ENCODE data around the gene SHPK.

SHPK gene

GRCh38 chr17:3659541-3660111, 23.6 kb upstream of the SHPK start:
- DNase-seq = no peak

GRCh38 chr17:3658784-3659449, 22.9 kb upstream of the SHPK start:
- no peak for DNase-seq

GRCh38 chr17:3657874-3658783, 22.1 kb upstream of the SHPK start:
- no peak for DNase-seq

- DNase-seq = no peak
Observed at GRCh38 chr17:3657588-3657869, 21.5 kb upstream of the SHPK start.

- DNase-seq = no peak
Observed at GRCh38 chr17:3656755-3657587, 20.9 kb upstream of the SHPK start.

- DNase-seq = no peak
Observed at GRCh38 chr17:3656353-3656752, 20.3 kb upstream of the SHPK start.

GRCh38 chr17:3655766-3656165, 19.7 kb upstream of the SHPK start:
- DNase-seq = no peak

GRCh38 chr17:3647769-3648555, 11.9 kb upstream of the SHPK start:
- no peak for DNase-seq

GRCh38 chr17:3647251-3647650, 11.2 kb upstream of the SHPK start:
- DNase-seq = no peak

- DNase-seq = no peak
Observed at GRCh38 chr17:3645310-3645709, 9.3 kb upstream of the SHPK start.

- no peak for DNase-seq
Observed at GRCh38 chr17:3643889-3644349, 7.9 kb upstream of the SHPK start.

- no peak for DNase-seq
Observed at GRCh38 chr17:3641717-3642486, 5.9 kb upstream of the SHPK start.

GRCh38 chr17:3641014-3641413, 5.0 kb upstream of the SHPK start:
- no peak for DNase-seq

- no peak for DNase-seq
Observed at GRCh38 chr17:3639981-3640596, 4.0 kb upstream of the SHPK start.

- no peak for DNase-seq
Observed at GRCh38 chr17:3636908-3637373, 891 bp upstream of the SHPK start.

GRCh38 chr17:3635474-3636153, 436 bp downstream of the SHPK start:
- no peak for DNase-seq

GRCh38 chr17:3632287-3632686, 3.8 kb downstream of the SHPK start:
- DNase-seq = no peak

- DNase-seq = no peak
Observed at GRCh38 chr17:3630781-3631180, 5.3 kb downstream of the SHPK start.

GRCh38 chr17:3627769-3628167, 8.3 kb downstream of the SHPK start:
- no peak for DNase-seq
